Lung (tissue), 12 donors: ENCODE results near the gene SHISA6. TPM values are rescaled to one million over a fixed set of nuclear protein-coding genes. Genes with fewer than 3 reads are reported as not detected.

Source experiments
- ATAC-seq: fragments of 200-7000 bp; cut with Tn5 transposase; one replicate; pipeline ENCODE4 v1.9.1; 2020; ENCODE audit warnings: moderate number of reproducible peaks; ENCODE audit not compliant: insufficient read depth, low FRiP score
- DNase-seq, 3 donors: peaks; one replicate each; pipeline ENCODE4 v3.0.0-alpha.2; 2013 to 2017
- H3K27ac ChIP-seq, 2 donors: one replicate each; pipeline ENCODE4 v1.5.1; 2013; ENCODE audit warnings: mild to moderate bottlenecking in 2 of 2, moderate library complexity in 2 of 2, control low read depth in 1 of 2, inconsistent platforms in 1 of 2, low read depth in 1 of 2, low read length in 1 of 2
- H3K27me3 ChIP-seq, 3 donors: one replicate each; pipeline ENCODE4 v1.5.1; 2013; ENCODE audit warnings: low read length in 2 of 3; ENCODE audit not compliant: control insufficient read depth in 3 of 3, insufficient read depth in 3 of 3
- H3K36me3 ChIP-seq, 4 donors: one replicate each; pipeline ENCODE4 v1.5.1; 2013; ENCODE audit warnings: low read length in 4 of 4, mild to moderate bottlenecking in 1 of 4, moderate library complexity in 1 of 4; ENCODE audit not compliant: control insufficient read depth in 4 of 4, insufficient read depth in 4 of 4
- H3K4me1 ChIP-seq, 5 donors: one replicate each; pipeline ENCODE4 v1.5.1; 2013; ENCODE audit warnings: low read length in 5 of 5, mild to moderate bottlenecking in 2 of 5, moderate library complexity in 1 of 5; ENCODE audit not compliant: control insufficient read depth in 5 of 5, insufficient read depth in 5 of 5
- H3K4me3 ChIP-seq: one replicate; pipeline ENCODE4 v1.5.1; 2013; ENCODE audit warnings: mild to moderate bottlenecking, control low read depth, moderate library complexity
- H3K9ac ChIP-seq, 2 donors: one replicate each; pipeline ENCODE4 v1.5.1; 2013; ENCODE audit warnings: low read length in 2 of 2, control low read depth in 1 of 2; ENCODE audit not compliant: insufficient read depth in 1 of 2
- H3K9me3 ChIP-seq, 4 donors: one replicate each; pipeline ENCODE4 v1.5.1; 2013; ENCODE audit warnings: low read length in 3 of 4, mild to moderate bottlenecking in 1 of 4, moderate library complexity in 1 of 4; ENCODE audit not compliant: control insufficient read depth in 4 of 4, insufficient read depth in 3 of 4
- CTCF ChIP-seq: IDR thresholded peaks from 2 replicates; pipeline ENCODE4 v1.5.1; 2012; ENCODE audit warnings: mild to moderate bottlenecking; ENCODE audit errors: control extremely low read depth, extremely low read depth
- WGBS, 2 donors: extraction: QIAGEN DNeasy Blood & Tissue Kit; methylation state at CpG; one replicate each; pipeline ENCODE4 v1.1.7; 2013; 5-methylcytosine and 5-hydroxymethylcytosine counted together
- polyA plus RNA-seq, 2 donors: library from polyadenylated mRNA; stranded (reverse); fragments of 200-250 nt; gene quantifications; one replicate each; pipeline ENCODE4 v1.2.1, GENCODE V29; 2013
- total RNA-seq, 2 donors: library from RNA; depleted of rRNA in 1 of 2; stranded (reverse); fragments of >200 nt in 1 of 2; gene quantifications; one replicate each; pipeline ENCODE4 v1.2.1, GENCODE V29; 2014 to 2021
- donor health status: control.
- donor health status: control.
- donor health status: Bipolar disorder and iron deficiency.
- donor health status: healthy.
- donor health status: DM: yes; HTN: yes; CAD: no.

Gene SHISA6
- total and polyA plus RNA-seq, 4 donors = 0.03 to 0.34 (median 0.11) TPM

GRCh38 chr17:11380761-11381160, 139.7 kb downstream of the SHISA6 start:
- ATAC-seq (no peak), DNase-seq (no peak)
- Histone ChIP-seq H3K27me3 (no peaks in the 10 kb centered on the region), H3K4me3 (no peak overlapping the region), H3K36me3 (no peaks in the 10 kb centered on the region), H3K9me3 (peaks cover 0 to 2% (median 0%) of the 10 kb centered on the region in 4 donors), H3K4me1 (no peaks in the 10 kb centered on the region), H3K9ac (no peak overlapping the region), H3K27ac (no peak overlapping the region)
- WGBS, 2 donors = 78 to 83% methylated on average over 7 of the region's 7 CpGs
- no peak for TF ChIP-seq CTCF

- H3K36me3 ChIP-seq = no peaks in the 10 kb centered on the region
- DNase-seq (no peak), ATAC-seq (no peak)
- H3K9ac ChIP-seq = no peak overlapping the region
- peaks cover 0 to 5% (median 0%) of the 10 kb centered on the region in 4 donors for H3K9me3 ChIP-seq
- no peaks in the 10 kb centered on the region for H3K27me3 ChIP-seq
- H3K27ac ChIP-seq = no peak overlapping the region
- no peak for TF ChIP-seq CTCF
- WGBS, 2 donors = 90 to 94% methylated on average over 5 of the region's 5 CpGs
- H3K4me1 ChIP-seq = no peaks in the 10 kb centered on the region
- no peak overlapping the region for H3K4me3 ChIP-seq
Observed at GRCh38 chr17:11383157-11383556, 142.1 kb downstream of the SHISA6 start.

GRCh38 chr17:11384131-11384530, 143.1 kb downstream of the SHISA6 start:
- Histone ChIP-seq H3K4me3 (no peak overlapping the region), H3K9ac (no peak overlapping the region), H3K27me3 (no peaks in the 10 kb centered on the region), H3K27ac (no peak overlapping the region), H3K9me3 (peaks cover 0 to 5% (median 0%) of the 10 kb centered on the region in 4 donors), H3K4me1 (no peaks in the 10 kb centered on the region), H3K36me3 (no peaks in the 10 kb centered on the region)
- TF ChIP-seq CTCF = no peak
- ATAC-seq (no peak), DNase-seq (no peak)
- 83 to 86% methylated on average over 3 of the region's 3 CpGs for WGBS, 2 donors

GRCh38 chr17:11387610-11388009, 146.6 kb downstream of the SHISA6 start:
- DNase-seq (no peak), ATAC-seq (no peak)
- no peaks in the 10 kb centered on the region for H3K4me1 ChIP-seq
- no peak overlapping the region for H3K4me3 ChIP-seq
- H3K36me3 ChIP-seq = no peaks in the 10 kb centered on the region
- no peak overlapping the region for H3K9ac ChIP-seq
- 43 to 54% methylated on average over 2 of the region's 2 CpGs for WGBS, 2 donors
- H3K9me3 ChIP-seq = peaks cover 0 to 11% (median 4%) of the 10 kb centered on the region in 4 donors
- H3K27me3 ChIP-seq = no peaks in the 10 kb centered on the region
- no peak for TF ChIP-seq CTCF
- H3K27ac ChIP-seq = no peak overlapping the region
